Fibroblast of gingiva (primary cell): ENCODE results near the gene ELK4.

Source experiments
- DNase-seq: peaks from one replicate; pipeline ENCODE4 v3.0.0-alpha.2; 2011; ENCODE audit warnings: low read depth

Gene ELK4

GRCh38 chr1:205581321-205581980, 50.4 kb downstream of the ELK4 start:
- DNase-seq: no peak

- no peak for DNase-seq
These were observed 51.0 kb downstream of the ELK4 start for GRCh38 chr1:205580923-205581180.

- DNase-seq: no peak
These were observed 51.5 kb downstream of the ELK4 start for GRCh38 chr1:205580140-205580922.

GRCh38 chr1:205579711-205580110, 52.1 kb downstream of the ELK4 start:
- DNase-seq: no peak

GRCh38 chr1:205578780-205579571, 52.8 kb downstream of the ELK4 start:
- no peak for DNase-seq

GRCh38 chr1:205577874-205578658, 53.7 kb downstream of the ELK4 start:
- no peak for DNase-seq

- no peak for DNase-seq
These were observed 54.7 kb downstream of the ELK4 start for GRCh38 chr1:205576805-205577761.

- no peak for DNase-seq
These were observed 55.8 kb downstream of the ELK4 start for GRCh38 chr1:205576011-205576410.

- no peak for DNase-seq
These were observed 56.4 kb downstream of the ELK4 start for GRCh38 chr1:205575294-205575885.

- DNase-seq: no peak
These were observed 59.4 kb downstream of the ELK4 start for GRCh38 chr1:205572421-205572820.

GRCh38 chr1:205571747-205572146, 60.1 kb downstream of the ELK4 start:
- DNase-seq: no peak

- DNase-seq: no peak
These were observed 60.8 kb downstream of the ELK4 start for GRCh38 chr1:205570796-205571537.

- DNase-seq: no peak
These were observed 61.7 kb downstream of the ELK4 start for GRCh38 chr1:205570173-205570501.

GRCh38 chr1:205569411-205570172, 62.2 kb downstream of the ELK4 start:
- no peak for DNase-seq

- DNase-seq: no peak
These were observed 63.1 kb downstream of the ELK4 start for GRCh38 chr1:205568469-205569361.

GRCh38 chr1:205568135-205568468, 63.7 kb downstream of the ELK4 start:
- no peak for DNase-seq

- DNase-seq: no peak
These were observed 64.1 kb downstream of the ELK4 start for GRCh38 chr1:205567716-205568115.

- no peak for DNase-seq
These were observed 66.0 kb downstream of the ELK4 start for GRCh38 chr1:205565799-205566198.
